ENCODE data around the gene HP.

DNA sequence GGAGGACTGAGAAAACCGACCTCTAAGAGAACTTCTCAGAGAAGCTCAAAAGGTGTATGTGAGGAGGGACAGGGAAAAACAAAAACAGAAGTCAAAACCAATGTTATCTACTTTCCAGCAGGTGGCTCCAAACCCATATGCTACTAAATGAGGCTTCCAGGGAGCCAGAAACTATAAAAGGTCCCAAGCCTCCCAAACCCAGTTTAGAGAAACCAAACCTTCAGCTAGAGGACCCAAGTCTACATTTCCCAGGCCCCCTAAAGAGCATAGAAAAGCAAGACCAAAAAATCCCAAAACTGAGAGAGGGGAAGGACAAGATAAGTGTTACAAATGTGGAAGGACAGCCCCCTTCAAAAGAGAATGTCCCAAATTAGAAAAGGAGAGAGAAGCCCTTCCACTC lies 12.4 kb downstream of the HP start:
- TF ChIP-seq, protein P1, sequence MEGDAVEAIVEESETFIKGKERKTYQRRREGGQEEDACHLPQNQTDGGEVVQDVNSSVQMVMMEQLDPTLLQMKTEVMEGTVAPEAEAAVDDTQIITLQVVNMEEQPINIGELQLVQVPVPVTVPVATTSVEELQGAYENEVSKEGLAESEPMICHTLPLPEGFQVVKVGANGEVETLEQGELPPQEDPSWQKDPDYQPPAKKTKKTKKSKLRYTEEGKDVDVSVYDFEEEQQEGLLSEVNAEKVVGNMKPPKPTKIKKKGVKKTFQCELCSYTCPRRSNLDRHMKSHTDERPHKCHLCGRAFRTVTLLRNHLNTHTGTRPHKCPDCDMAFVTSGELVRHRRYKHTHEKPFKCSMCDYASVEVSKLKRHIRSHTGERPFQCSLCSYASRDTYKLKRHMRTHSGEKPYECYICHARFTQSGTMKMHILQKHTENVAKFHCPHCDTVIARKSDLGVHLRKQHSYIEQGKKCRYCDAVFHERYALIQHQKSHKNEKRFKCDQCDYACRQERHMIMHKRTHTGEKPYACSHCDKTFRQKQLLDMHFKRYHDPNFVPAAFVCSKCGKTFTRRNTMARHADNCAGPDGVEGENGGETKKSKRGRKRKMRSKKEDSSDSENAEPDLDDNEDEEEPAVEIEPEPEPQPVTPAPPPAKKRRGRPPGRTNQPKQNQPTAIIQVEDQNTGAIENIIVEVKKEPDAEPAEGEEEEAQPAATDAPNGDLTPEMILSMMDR (IDR thresholded peaks at IDR 0.05): peak in 2 of 4 experiments; percentile 23 to 24
- no peak for TF ChIP-seq POLR2AphosphoS5 (IDR thresholded peaks at IDR 0.05)
